OCI-LY1 (cell line): ENCODE results near the gene WDR26.
A peak's percentile ranks its signal among the peaks of the same experiment; 100 is the strongest.

Experiments used
- H2AFZ ChIP-seq: fragments of 200-600 bp; sonication (generic), shearing (Covaris generic); 2 replicates; pipeline ENCODE4 v1.6.0; 2014; ENCODE audit warnings: antibody characterized with exemption, mild to moderate bottlenecking, low read length
- H3F3A ChIP-seq: fragments of 200-600 bp; sonication (generic), shearing (Covaris generic); 2 replicates; pipeline ENCODE4 v1.6.0; 2014; ENCODE audit warnings: mild to moderate bottlenecking, antibody characterized with exemption, low read length, moderate library complexity; ENCODE audit not compliant: insufficient read depth
- H3K27ac ChIP-seq: fragments of 200-600 bp; sonication (generic); 2 replicates; pipeline ENCODE4 v1.5.1; 2014; ENCODE audit warnings: low read length, mixed run types, mild to moderate bottlenecking, low read depth; ENCODE audit not compliant: poor library complexity, severe bottlenecking
- H3K27me3 ChIP-seq: fragments of 200-600 bp; sonication (generic); 2 replicates; pipeline ENCODE4 v1.6.0; 2014; ENCODE audit warnings: antibody characterized with exemption, mild to moderate bottlenecking, low read length, moderate library complexity; ENCODE audit not compliant: insufficient read depth
- H3K36me3 ChIP-seq: fragments of 200-600 bp; sonication (generic); 2 replicates; pipeline ENCODE4 v1.6.1; 2014; ENCODE audit warnings: mild to moderate bottlenecking, antibody characterized with exemption, low read length, moderate library complexity, mixed read lengths; ENCODE audit not compliant: insufficient read depth
- H3K4me1 ChIP-seq: fragments of 200-600 bp; sonication (generic); 2 replicates; pipeline ENCODE4 v1.5.1; 2014; ENCODE audit warnings: mild to moderate bottlenecking, low read length, moderate library complexity; ENCODE audit not compliant: insufficient read depth, severe bottlenecking
- H3K4me2 ChIP-seq: fragments of 200-600 bp; sonication (generic), shearing (Covaris generic); 2 replicates; pipeline ENCODE4 v1.6.1; 2014; ENCODE audit warnings: low read length
- H3K4me3 ChIP-seq: fragments of 200-600 bp; sonication (generic); 2 replicates; pipeline ENCODE4 v1.5.1; 2014; ENCODE audit warnings: low read length, low read depth, mild to moderate bottlenecking, mixed read lengths; ENCODE audit not compliant: poor library complexity, severe bottlenecking
- H3K79me2 ChIP-seq: fragments of 200-600 bp; shearing (Covaris generic); 2 replicates; pipeline ENCODE4 v1.6.1; 2016; ENCODE audit warnings: mixed run types, low read length, mixed read lengths; ENCODE audit not compliant: insufficient read depth
- H3K9ac ChIP-seq: fragments of 200-600 bp; sonication (generic), shearing (Covaris generic); 2 replicates; pipeline ENCODE4 v1.6.1; 2014; ENCODE audit warnings: mild to moderate bottlenecking, low read length, mixed read lengths
- H3K9me2 ChIP-seq: fragments of 200-600 bp; sonication (generic), shearing (Covaris generic); 2 replicates; pipeline ENCODE4 v1.6.1; 2014; ENCODE audit warnings: low read depth, mild to moderate bottlenecking, low read length, mixed read lengths
- H3K9me3 ChIP-seq: fragments of 200-600 bp; shearing (Covaris generic); 2 replicates; pipeline ENCODE4 v1.6.1; 2014; ENCODE audit warnings: low read length, mixed read lengths
- H4K20me1 ChIP-seq: fragments of 200-600 bp; sonication (generic), shearing (Covaris generic); 2 replicates; pipeline ENCODE4 v1.6.0; 2016; ENCODE audit warnings: mild to moderate bottlenecking, low read length; ENCODE audit not compliant: insufficient read depth
- EZH2 ChIP-seq: fragments of 200-600 bp; sonication (generic), shearing (Covaris generic); IDR thresholded peaks from 2 replicates; pipeline ENCODE4 v1.8.0; 2017; ENCODE audit warnings: borderline replicate concordance, mixed run types, mild to moderate bottlenecking, antibody characterized with exemption, low read length, moderate library complexity, mixed read lengths
- TF ChIP-seq, protein P1 (sequence below): fragments of 200-600 bp; sonication (generic), shearing (Covaris generic); IDR thresholded peaks from 2 replicates; pipeline ENCODE4 v1.5.1; 2017; ENCODE audit warnings: mild to moderate bottlenecking, antibody characterized with exemption, low read length, moderate library complexity, mixed read lengths

The WDR26 gene

DNA sequence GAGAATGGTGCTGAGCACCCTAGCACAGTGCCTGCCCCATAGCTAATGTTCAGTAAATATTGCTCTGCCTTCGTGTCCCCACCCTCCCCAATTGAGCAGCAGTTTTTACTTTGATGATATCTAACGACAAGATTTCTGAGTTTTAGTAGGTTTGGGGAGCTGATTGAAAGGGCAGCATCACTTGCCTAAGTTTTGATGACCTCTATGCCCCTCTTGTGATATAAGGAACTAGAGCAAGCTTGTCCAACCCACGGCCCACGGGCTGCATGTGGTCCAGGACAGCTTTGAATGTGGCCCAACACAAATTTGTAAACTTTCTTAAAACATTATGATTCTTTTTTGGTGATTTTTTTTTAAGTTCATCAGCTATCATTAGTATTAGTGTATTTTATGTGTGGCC, 76.4 kb downstream of the WDR26 start:
- Histone ChIP-seq H4K20me1 (no peaks in the 10 kb centered on the region), H3K27me3 (no peaks in the 10 kb centered on the region), H3K36me3 (no peaks in the 10 kb centered on the region), H3K9me2 (no peaks in the 10 kb centered on the region), H3F3A (no peaks in the 10 kb centered on the region), H3K4me1 (peaks cover 11% of the 10 kb centered on the region), H3K9me3 (no peaks in the 10 kb centered on the region), H3K79me2 (0 out of 2 replicates have a peak, but pooled peaks cover 7% of the 10 kb centered on the region), H2AFZ (no peak overlapping the region), H3K27ac (no peak overlapping the region), H3K9ac (peak overlapping the region; percentile 73; the same call in 1 of the 2 replicates), H3K4me3 (peak overlapping the region; percentile 77), H3K4me2 (peak overlapping the region; percentile 92)
- TF ChIP-seq, protein P1, sequence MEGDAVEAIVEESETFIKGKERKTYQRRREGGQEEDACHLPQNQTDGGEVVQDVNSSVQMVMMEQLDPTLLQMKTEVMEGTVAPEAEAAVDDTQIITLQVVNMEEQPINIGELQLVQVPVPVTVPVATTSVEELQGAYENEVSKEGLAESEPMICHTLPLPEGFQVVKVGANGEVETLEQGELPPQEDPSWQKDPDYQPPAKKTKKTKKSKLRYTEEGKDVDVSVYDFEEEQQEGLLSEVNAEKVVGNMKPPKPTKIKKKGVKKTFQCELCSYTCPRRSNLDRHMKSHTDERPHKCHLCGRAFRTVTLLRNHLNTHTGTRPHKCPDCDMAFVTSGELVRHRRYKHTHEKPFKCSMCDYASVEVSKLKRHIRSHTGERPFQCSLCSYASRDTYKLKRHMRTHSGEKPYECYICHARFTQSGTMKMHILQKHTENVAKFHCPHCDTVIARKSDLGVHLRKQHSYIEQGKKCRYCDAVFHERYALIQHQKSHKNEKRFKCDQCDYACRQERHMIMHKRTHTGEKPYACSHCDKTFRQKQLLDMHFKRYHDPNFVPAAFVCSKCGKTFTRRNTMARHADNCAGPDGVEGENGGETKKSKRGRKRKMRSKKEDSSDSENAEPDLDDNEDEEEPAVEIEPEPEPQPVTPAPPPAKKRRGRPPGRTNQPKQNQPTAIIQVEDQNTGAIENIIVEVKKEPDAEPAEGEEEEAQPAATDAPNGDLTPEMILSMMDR, result no peak
- TF ChIP-seq EZH2, result no peak

DNA sequence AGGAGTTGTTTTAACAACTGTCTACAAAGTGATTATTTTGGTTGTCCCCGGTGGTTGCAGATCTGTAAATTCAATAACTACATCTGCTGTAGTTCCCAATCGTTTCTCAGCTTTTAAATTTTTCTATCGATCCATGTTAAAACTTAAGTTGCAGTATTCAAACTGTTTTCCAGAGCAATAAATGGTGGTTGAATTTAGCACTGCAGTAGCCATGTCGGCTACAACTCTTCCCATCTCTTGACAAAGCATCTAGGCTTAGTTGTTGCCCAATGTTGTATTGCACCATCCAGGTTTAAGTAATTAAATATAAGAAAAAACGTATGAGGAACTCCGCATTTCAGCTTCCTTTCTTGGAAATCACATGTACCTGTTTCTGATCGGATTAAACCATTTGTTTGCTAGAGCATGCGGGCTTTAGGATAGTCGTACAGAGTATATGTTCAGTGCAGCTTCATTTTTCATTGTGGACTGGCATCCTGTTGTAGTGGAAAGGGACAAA, 76.9 kb downstream of the WDR26 start:
- Histone ChIP-seq H3K9me3 (no peaks in the 10 kb centered on the region), H3K9ac (peak overlapping the region; percentile 73), H3K4me1 (peaks cover 11% of the 10 kb centered on the region), H3K27me3 (no peaks in the 10 kb centered on the region), H3K79me2 (0 out of 2 replicates have a peak, but pooled peaks cover 7% of the 10 kb centered on the region), H3K27ac (no peak overlapping the region), H3K4me2 (peak overlapping the region; percentile 92), H3F3A (no peaks in the 10 kb centered on the region), H3K36me3 (no peaks in the 10 kb centered on the region), H3K9me2 (no peaks in the 10 kb centered on the region), H4K20me1 (no peaks in the 10 kb centered on the region), H2AFZ (no peak overlapping the region), H3K4me3 (peak overlapping the region; percentile 77)
- TF ChIP-seq, protein P1, result no peak
- no peak for TF ChIP-seq EZH2

DNA sequence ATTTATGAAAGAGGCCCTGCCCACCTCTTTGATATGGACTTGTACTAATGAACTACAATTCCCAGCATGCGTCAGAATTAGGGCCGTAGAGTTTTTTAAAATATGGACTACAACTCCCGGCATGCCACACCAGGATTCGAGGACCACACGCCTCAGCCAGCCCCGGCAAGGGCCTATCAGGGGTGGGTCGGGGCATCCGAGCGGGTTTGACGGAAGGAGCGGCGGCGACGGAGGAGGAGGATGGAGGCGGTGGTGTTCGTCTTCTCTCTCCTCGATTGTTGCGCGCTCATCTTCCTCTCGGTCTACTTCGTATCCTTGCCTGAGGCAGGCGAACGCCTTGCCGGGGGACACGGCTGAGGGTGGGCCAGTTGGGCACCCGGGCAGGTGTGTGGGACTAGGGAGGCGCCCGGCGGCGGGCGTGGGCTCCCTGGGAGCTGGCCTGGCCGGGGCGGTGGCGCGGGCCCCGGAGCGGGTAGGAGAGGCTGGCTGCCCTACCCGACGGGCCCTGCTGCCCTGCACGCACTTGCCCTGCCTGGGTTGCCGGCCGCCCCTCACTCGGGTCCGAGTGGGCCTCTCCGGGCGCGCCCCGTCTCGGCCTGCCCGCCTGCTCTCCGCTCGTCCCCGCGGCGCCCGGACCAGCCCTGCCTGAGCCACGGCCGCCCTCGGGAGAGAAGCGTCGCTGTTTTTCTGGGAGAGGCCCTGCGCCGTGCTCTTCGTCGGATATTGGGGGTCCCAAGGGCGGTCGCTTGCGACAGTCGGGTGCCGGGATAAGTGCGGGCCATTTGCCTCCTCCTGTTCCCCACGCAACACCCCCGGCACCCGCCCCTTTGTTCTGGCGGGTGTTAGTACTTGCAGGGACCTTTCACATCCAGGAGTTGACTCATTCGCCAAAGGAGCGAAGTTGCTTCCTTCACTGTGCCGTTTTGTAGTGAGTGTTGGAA, 77.6 kb downstream of the WDR26 start, which contains the start of gene CNIH4:
Gene CNIH4, plus strand, starts transcription at position 195 of the 941 bp plus-strand sequence. Its CDS starts 46 bp downstream, at position 241.
- H3K4me1 ChIP-seq, result peaks cover 11% of the 10 kb centered on the region
- H3K4me3 ChIP-seq, result peak within 1 kb of the TSS; percentile 77
- no peaks in the 10 kb centered on the region for H3K27me3 ChIP-seq
- TF ChIP-seq EZH2, result no peak
- TF ChIP-seq, protein P1, result no peak
- H3K27ac ChIP-seq, result no peak within 1 kb of the TSS
- no peaks in the 10 kb centered on the region for H3K9me2 ChIP-seq
- H3K36me3 ChIP-seq, result no peaks in the 10 kb centered on the region
- H4K20me1 ChIP-seq, result no peaks in the 10 kb centered on the region
- H3K9me3 ChIP-seq, result no peaks in the 10 kb centered on the region
- peak within 1 kb of the TSS; percentile 92 for H3K4me2 ChIP-seq
- H3K9ac ChIP-seq, result peak within 1 kb of the TSS; percentile 73
- 0 out of 2 replicates have a peak, but pooled peaks cover 7% of the 10 kb centered on the region for H3K79me2 ChIP-seq
- no peaks in the 10 kb centered on the region for H3F3A ChIP-seq
- H2AFZ ChIP-seq, result no peak within 1 kb of the TSS
